Smooth muscle cell (in vitro differentiated cells): ENCODE measurements around the gene NET1. TPM values are rescaled to one million over a fixed set of nuclear protein-coding genes. Genes with fewer than 3 reads are reported as not detected.

ENCODE experiments used
- DNase-seq: peaks from one replicate; lab custom pipeline; 2025; ENCODE audit not compliant: unreplicated experiment; lab: John Stamatoyannopoulos, UW
- H2AFZ ChIP-seq: fragments of 200-600 bp; sonication (generic); 2 replicates; pipeline ENCODE4 v1.6.0; 2016; ENCODE audit warnings: antibody characterized with exemption, low read depth, mild to moderate bottlenecking
- H3F3A ChIP-seq: fragments of 200-600 bp; sonication (generic); 2 replicates; pipeline ENCODE4 v1.6.0; 2017; ENCODE audit warnings: antibody characterized with exemption, low read depth
- H3K27ac ChIP-seq: fragments of 200-600 bp; sonication (generic); 2 replicates; pipeline ENCODE4 v1.5.1; 2016; ENCODE audit warnings: low read depth, mild to moderate bottlenecking
- H3K27me3 ChIP-seq: fragments of 200-600 bp; sonication (generic); 2 replicates; pipeline ENCODE4 v1.6.1; 2016; ENCODE audit warnings: low read depth, mild to moderate bottlenecking
- H3K36me3 ChIP-seq: fragments of 200-600 bp; sonication (generic); 2 replicates; pipeline ENCODE4 v1.5.1; 2016; ENCODE audit warnings: low read depth
- H3K4me1 ChIP-seq: fragments of 200-600 bp; sonication (generic); 2 replicates; pipeline ENCODE4 v1.5.1; 2016; ENCODE audit warnings: low read depth
- H3K4me2 ChIP-seq: fragments of 200-600 bp; sonication (generic); 2 replicates; pipeline ENCODE4 v1.6.0; 2016; ENCODE audit warnings: mild to moderate bottlenecking
- H3K4me3 ChIP-seq: fragments of 200-600 bp; sonication (generic); 2 replicates; pipeline ENCODE4 v1.5.1; 2016; ENCODE audit warnings: mild to moderate bottlenecking
- H3K79me2 ChIP-seq: fragments of 200-600 bp; sonication (generic); 2 replicates; pipeline ENCODE4 v1.6.0; 2016; ENCODE audit warnings: low read depth, mild to moderate bottlenecking
- H3K9ac ChIP-seq: fragments of 200-600 bp; sonication (generic); 2 replicates; pipeline ENCODE4 v1.6.0; 2016; ENCODE audit warnings: low read depth
- H3K9me3 ChIP-seq: fragments of 200-600 bp; sonication (generic); replicated peaks from 2 replicates; pipeline ENCODE4 v1.5.1; 2016; ENCODE audit warnings: low read depth
- H4K20me1 ChIP-seq: fragments of 200-600 bp; sonication (generic); 2 replicates; pipeline ENCODE4 v1.6.0; 2016; ENCODE audit warnings: low read depth
- whole genome bisulfite sequencing: methylation state at CpG from one replicate; pipeline ENCODE4 v1.1.7; 2016; ENCODE audit warnings: low lambda C conversion rate; 5-methylcytosine and 5-hydroxymethylcytosine counted together
- polyA plus RNA-seq: library from polyadenylated mRNA; unstranded; fragments of >200 nt; fragmentation: Nextera tagmentation; extraction: Ambion mirVana; gene quantifications from 2 replicates; pipeline ENCODE4 v1.2.1, GENCODE V29; 2016
- total RNA-seq: library from RNA; depleted of rRNA; stranded (reverse); fragments of >200 nt; gene quantifications from 2 replicates; pipeline ENCODE4 v1.2.3, GENCODE V29; 2014
- TF ChIP-seq, protein P1 (sequence below): fragments of 200-600 bp; sonication (generic); IDR thresholded peaks from 2 replicates; pipeline ENCODE4 v1.5.1; 2017; ENCODE audit warnings: borderline replicate concordance, mild to moderate bottlenecking, antibody characterized with exemption; ENCODE audit not compliant: insufficient read depth, poor library complexity, severe bottlenecking

Gene NET1
- total and polyA plus RNA-seq, 2 experiments from 2014 or later: 49.5 to 123 TPM

DNA sequence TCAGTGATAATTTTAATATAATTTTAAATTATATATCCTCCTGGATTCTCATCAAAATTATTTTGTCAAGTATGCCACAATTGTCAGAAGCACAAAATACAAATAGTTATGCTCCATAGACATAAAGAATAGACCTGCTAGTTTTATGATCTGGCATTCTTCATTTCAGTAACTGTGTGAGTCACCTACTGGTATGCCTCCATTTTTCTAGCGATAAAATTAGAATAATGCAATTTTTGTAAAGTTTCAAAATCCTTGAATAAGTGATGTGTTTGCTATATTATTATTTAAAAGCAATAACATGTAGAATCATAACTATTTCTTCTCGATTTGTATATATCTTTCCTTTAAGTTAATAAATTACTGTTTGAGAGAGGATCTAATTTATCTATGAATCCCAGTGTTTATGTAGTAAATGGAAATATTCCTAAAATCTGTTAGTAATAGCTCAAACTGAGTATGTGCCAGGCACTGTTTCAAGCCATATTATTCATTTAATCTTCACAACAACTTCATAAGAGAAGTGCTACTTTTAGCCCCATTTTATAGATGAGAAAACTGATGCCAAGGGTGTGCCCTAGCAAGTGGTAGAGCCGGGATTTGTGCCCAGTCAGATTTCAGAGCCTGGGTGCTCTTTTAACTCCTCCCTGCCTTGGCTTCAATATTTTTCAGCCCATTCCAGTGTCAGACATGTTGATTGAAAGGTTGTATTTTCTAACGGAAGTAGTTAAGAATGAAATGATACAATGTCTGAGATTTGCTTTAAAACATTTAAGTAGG is 38.4 kb downstream of the NET1 start:
- peaks cover 38% of the 10 kb centered on the region for H3K4me1 ChIP-seq
- TF ChIP-seq, protein P1, sequence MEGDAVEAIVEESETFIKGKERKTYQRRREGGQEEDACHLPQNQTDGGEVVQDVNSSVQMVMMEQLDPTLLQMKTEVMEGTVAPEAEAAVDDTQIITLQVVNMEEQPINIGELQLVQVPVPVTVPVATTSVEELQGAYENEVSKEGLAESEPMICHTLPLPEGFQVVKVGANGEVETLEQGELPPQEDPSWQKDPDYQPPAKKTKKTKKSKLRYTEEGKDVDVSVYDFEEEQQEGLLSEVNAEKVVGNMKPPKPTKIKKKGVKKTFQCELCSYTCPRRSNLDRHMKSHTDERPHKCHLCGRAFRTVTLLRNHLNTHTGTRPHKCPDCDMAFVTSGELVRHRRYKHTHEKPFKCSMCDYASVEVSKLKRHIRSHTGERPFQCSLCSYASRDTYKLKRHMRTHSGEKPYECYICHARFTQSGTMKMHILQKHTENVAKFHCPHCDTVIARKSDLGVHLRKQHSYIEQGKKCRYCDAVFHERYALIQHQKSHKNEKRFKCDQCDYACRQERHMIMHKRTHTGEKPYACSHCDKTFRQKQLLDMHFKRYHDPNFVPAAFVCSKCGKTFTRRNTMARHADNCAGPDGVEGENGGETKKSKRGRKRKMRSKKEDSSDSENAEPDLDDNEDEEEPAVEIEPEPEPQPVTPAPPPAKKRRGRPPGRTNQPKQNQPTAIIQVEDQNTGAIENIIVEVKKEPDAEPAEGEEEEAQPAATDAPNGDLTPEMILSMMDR: no peak
- peaks cover 54% of the 10 kb centered on the region for H3F3A ChIP-seq
- peak overlapping the region; percentile 93 for H3K27ac ChIP-seq
- H4K20me1 ChIP-seq: peaks cover 82% of the 10 kb centered on the region
- no peaks in the 10 kb centered on the region for H3K27me3 ChIP-seq
- 70% methylated on average over 4 of the region's 4 CpGs for WGBS
- peaks cover 93% of the 10 kb centered on the region for H3K79me2 ChIP-seq
- H3K36me3 ChIP-seq: peaks cover 39% of the 10 kb centered on the region
- H3K4me3 ChIP-seq: peak overlapping the region; percentile 95
- DNase-seq: no peak
- no peaks in the 10 kb centered on the region for H3K9me3 ChIP-seq
- H3K4me2 ChIP-seq: peak overlapping the region; percentile 96
- H2AFZ ChIP-seq: no peak overlapping the region
- no peak overlapping the region for H3K9ac ChIP-seq

DNA sequence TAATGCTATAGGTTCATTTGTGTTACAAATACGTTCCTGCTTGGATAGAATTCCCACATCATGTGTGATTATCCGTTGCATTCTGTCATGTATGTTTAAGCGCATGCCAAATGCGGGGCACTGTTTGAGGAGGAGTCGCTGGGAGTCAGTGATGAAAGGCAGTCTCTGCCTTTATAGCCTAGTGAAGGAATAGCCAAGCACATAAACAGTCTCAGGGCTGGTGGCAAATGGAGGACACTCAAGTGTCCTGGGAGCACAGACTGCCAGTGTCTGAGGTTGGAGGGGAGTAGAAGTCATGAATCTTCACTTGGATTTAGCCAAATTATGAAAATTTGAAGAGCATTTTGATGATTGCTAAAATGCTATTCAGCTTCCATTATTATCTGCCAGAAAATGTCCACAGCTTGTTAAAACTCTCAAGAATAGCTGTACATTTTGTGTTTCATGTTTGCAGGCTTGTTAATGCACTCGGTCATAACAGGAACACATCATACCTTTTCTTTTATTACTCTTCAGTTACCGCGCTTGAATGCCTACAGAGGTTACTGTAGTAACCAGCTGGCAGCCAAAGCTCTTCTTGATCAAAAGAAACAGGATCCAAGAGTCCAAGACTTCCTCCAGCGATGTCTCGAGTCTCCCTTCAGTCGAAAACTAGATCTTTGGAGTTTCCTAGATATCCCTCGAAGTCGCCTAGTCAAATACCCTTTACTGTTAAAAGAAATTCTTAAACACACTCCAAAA is 41.6 kb downstream of the NET1 start:
- H4K20me1 ChIP-seq: peaks cover 87% of the 10 kb centered on the region
- no peak overlapping the region for H3K4me2 ChIP-seq
- H3K4me1 ChIP-seq: peaks cover 14% of the 10 kb centered on the region
- peak overlapping the region; percentile 93 for H3K27ac ChIP-seq
- H3K9ac ChIP-seq: no peak overlapping the region
- no peak overlapping the region for H3K4me3 ChIP-seq
- no peaks in the 10 kb centered on the region for H3K9me3 ChIP-seq
- H2AFZ ChIP-seq: no peak overlapping the region
- 92% methylated on average over 13 of the region's 13 CpGs for WGBS
- no peaks in the 10 kb centered on the region for H3K27me3 ChIP-seq
- TF ChIP-seq, protein P1: no peak
- peaks cover 54% of the 10 kb centered on the region for H3K36me3 ChIP-seq
- peaks cover 76% of the 10 kb centered on the region for H3K79me2 ChIP-seq
- H3F3A ChIP-seq: peaks cover 75% of the 10 kb centered on the region
- DNase-seq: no peak

DNA sequence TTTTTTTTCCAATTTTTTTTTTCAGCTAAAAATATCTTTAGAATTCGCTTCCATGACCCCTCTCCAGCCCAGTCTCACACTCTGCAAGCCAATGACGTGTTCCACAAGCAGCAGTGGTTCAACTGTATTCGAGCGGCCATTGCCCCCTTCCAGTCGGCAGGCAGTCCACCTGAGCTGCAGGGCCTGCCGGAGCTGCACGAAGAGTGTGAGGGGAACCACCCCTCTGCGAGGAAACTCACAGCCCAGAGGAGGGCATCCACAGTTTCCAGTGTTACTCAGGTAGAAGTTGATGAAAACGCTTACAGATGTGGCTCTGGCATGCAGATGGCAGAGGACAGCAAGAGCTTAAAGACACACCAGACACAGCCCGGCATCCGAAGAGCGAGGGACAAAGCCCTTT is 44.2 kb downstream of the NET1 start:
- DNase-seq: no peak
- Histone ChIP-seq H3K79me2 (peaks cover 50% of the 10 kb centered on the region), H3K36me3 (peaks cover 53% of the 10 kb centered on the region), H3K9me3 (no peaks in the 10 kb centered on the region), H3F3A (peaks cover 81% of the 10 kb centered on the region), H3K27me3 (no peaks in the 10 kb centered on the region), H3K4me2 (no peak overlapping the region), H3K27ac (no peak overlapping the region), H4K20me1 (peaks cover 70% of the 10 kb centered on the region), H3K4me3 (no peak overlapping the region), H3K4me1 (peaks cover 1% of the 10 kb centered on the region), H2AFZ (no peak overlapping the region), H3K9ac (no peak overlapping the region)
- WGBS: 92% methylated on average over 12 of the region's 12 CpGs
- TF ChIP-seq, protein P1: no peak
